Raji (cell line): ENCODE data around the gene TRIP6.

Source experiments
- POLR2A ChIP-seq: IDR thresholded peaks from 2 replicates; pipeline ENCODE4 v1.6.1; 2011; ENCODE audit warnings: low read depth, low read length, control low read depth; ENCODE audit not compliant: insufficient read depth

Gene TRIP6

DNA sequence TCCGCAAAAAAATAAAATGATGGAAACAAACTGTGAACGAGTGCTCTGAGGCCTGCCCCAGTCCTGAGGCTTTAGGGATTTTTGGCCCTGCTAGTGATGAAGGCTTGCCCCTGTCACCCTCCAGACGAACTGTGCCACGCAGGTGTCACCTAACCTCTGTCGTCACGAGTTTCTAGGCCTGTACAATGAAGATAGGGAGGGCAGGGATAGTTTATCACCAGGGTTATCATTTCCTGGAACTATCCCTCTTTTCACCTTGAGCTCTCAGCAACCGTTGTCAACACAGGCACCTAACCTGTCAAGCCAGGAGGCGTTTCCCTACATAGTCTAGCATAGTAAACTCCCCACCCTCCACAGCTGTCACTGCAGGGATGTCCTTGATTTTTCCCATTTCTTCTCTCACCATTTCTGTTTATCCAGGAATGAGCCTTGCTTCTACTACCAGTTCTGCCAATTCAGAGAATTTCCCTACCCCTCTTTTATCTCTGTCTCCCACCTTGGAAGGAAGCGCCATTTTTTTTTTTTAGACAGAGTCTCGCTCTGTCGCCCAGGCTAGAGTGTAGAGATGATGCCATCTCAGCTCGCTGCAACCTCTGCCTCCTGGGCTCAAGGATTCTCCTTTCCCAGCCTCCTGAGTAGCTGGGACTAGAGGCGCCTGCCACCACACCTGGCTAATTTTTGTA is 30.7 kb downstream of the TRIP6 start:
- no peak for TF ChIP-seq POLR2A

DNA sequence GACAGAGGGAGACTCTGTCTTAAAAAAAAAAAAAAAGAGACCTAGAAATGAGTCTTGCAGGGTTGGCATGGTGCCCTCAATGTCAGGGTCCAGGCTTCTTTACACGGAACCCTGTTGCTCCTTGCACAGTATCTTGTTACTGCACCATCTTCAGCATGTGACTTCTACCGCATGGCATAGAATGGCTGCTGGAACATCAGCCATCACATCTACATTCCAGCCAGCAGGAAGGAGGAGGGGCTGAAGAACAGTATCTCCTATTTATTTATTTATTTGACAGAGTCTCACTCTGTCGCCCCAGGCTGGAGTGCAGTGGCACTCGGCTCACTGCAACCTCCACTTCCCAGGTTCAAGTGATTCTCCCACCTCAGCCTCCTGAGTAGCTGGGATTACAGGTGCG is 32.2 kb downstream of the TRIP6 start:
- no peak for TF ChIP-seq POLR2A

DNA sequence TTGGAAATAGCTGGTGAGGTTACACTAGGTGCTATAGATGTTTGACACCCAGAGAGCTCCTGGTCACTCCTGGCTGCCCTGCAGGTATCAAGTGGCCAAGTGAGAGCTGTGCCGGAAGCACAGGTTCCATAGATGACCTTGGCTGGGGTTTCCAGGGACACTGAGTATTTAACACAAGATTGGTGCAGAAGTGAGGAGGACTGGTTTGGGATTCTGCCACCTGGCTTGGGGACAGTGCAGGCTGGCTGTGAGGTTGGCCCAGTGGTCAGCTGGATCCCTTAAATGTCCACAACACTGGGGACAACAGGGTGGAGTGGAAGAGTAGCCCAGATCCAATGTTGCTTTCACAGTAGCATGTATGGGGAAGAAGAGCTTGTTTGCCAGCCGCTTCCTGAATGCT is 33.8 kb downstream of the TRIP6 start:
- TF ChIP-seq POLR2A = no peak

DNA sequence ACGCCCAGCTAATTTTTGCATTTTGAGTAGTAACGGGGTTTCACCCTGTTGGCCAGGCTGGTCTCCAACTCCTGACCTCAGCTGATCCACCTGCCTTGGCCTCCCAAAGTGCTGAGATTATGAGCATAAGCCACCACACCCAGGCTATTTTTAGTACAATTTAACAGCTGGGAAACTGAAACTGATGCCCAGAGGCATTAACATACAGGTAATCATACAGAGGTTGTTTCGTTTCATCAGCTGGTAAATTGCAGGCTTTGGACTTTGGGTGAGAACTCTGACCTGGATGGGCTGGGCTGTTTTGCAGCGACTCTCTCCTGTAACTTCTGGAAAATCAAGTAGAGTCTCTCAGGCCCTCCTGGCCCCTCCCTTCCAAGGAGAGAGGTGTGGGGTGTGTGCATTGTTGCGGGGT is 34.7 kb downstream of the TRIP6 start:
- TF ChIP-seq POLR2A = no peak

DNA sequence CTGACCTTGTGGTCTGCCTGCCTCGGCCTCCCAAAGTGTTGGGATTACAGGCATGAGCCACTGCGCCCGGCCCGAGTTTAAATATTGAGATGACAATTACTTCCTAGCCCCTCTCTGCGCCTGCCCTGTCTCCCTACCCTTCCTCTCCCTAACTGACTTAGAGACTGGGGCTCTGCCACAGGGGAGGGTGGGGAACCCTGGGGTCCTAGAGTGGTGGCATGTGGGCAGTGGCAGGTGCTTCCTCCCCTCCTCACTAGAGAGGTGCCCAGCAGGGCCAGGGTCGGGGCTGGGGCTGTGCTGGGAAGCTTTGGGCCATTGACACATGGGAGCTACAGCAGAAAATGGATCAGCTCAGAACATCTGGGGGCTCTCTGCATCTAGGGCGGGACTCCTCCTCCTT is 35.5 kb downstream of the TRIP6 start:
- no peak for TF ChIP-seq POLR2A

DNA sequence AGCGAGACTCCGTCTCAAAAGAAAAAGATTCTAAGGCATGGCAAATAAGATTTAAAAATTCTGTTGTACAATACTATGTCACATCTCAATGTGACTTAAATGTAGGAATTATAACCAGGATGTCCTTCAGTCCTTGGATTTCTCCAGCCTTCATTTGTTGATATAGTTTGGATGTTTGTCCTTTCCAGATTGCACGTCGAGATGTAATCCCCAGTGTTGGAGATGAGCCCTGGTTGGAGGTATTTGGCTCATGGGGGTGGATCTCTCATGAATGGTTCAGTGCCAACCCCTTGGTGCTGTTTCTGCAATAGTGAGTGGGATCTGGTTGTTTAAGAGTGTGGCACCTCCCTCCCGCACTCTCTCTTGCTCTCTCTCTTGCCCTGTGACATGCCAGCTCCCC is 41.3 kb downstream of the TRIP6 start:
- no peak for TF ChIP-seq POLR2A

DNA sequence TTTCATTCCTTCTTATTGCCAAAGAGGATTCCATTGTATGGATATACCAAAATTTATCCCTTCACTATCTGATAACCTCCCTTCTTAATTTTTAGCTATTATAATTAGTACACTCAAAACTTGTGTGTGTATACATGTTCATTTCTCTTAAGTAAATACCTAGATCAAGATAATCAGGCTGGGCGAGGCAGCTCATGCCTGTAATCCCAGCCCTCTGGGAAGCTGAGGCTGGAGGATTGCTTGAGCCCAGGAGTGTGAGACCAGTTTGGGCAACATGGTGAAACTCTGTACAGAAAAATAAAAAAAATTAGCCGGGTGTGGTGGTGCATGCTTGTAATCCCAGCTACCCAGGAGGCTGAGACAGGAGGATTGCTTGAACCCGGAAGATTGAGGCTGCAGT is 44.3 kb downstream of the TRIP6 start:
- TF ChIP-seq POLR2A = no peak

DNA sequence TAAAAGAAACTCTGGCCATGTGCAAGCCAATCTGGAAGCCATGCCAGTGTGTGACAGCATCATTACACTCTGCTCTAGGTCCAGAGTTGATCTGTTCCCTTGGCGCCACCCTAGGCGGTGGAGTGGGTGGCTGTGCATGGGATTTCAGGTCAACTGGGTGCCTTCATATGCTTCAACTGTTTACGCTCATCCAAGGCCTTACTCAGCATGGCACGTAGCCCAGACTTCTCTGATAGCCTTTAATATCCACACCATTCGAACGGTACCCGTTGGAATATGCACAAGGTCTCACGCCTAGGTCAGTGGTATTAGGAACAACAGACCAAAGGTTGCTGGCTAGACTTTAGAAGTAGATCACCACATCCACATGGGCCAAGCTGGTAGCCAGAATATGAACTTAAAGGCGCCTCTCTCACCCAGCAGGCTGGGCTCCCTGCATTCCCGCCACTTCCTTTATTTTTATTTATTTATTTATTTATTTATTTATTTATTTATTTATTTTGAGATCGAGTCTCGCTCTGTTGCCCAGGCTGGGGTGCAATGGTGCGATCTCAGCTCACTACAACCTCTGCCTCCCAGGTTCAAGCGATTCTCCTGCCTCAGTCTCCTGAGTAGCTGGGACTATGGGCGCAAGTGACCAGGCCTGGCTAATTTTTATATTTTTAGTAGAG is 47.2 kb downstream of the TRIP6 start:
- TF ChIP-seq POLR2A = no peak

DNA sequence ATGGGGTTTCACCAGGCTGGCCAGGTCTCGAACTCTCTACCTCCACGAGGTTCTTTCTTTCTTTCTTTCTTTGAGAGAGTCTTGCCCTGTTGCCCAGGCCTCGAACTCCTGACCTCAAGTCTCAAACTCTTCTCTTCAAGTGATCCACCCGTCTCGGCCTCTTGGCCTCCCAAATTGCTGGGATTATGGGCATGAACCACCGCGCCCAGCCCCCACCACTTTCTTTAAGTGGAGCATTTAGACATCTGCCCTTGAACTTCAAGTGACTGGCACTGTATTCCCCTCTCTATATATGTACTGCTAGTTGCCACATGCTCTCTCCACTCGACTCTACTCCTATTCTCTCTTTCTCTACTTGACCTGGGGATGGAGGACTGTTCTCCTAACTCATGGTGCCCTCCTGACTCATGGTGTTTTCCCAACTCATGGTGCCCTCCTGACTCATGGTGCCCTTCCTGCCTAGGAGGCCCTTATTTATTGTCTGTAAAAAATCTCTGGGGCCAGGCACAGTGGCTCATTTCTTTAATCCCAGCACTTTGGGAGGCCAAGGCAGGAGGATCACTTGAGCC is 47.8 kb downstream of the TRIP6 start:
- no peak for TF ChIP-seq POLR2A

DNA sequence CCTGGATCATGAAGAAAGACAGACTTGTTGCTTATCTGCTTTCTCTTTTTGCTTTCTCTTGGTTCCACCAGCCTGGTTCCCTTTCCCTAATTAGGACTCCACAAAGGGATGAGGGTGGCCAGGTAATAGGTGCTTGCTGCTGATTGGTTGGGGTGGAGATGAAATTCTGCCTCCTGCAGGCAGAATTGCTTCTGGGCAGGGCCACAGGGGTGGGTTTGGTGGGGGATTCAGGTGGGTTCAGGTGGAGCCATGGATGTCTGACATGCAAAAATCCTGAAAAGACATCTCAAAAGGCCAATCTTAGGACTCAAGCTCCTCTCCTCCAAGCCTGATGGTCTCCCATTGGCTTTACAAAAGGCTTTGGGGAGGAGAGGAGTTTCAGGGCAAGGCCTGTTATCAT is 53.9 kb downstream of the TRIP6 start:
- TF ChIP-seq POLR2A = no peak
